NOMO-1 treated with dmso at 0.1 percent for 144 hours (cell line): ENCODE results near the gene EIF3L.
"Not testable (repeated sequence)": the region's sequence is repeated elsewhere in the genome, so short reads cannot be mapped to it uniquely, and the experiment has no call there.

ENCODE experiments used
- DNase-seq: peaks from one replicate; lab custom pipeline; 2025; ENCODE audit not compliant: unreplicated experiment; lab: John Stamatoyannopoulos, UW

Gene EIF3L

DNA sequence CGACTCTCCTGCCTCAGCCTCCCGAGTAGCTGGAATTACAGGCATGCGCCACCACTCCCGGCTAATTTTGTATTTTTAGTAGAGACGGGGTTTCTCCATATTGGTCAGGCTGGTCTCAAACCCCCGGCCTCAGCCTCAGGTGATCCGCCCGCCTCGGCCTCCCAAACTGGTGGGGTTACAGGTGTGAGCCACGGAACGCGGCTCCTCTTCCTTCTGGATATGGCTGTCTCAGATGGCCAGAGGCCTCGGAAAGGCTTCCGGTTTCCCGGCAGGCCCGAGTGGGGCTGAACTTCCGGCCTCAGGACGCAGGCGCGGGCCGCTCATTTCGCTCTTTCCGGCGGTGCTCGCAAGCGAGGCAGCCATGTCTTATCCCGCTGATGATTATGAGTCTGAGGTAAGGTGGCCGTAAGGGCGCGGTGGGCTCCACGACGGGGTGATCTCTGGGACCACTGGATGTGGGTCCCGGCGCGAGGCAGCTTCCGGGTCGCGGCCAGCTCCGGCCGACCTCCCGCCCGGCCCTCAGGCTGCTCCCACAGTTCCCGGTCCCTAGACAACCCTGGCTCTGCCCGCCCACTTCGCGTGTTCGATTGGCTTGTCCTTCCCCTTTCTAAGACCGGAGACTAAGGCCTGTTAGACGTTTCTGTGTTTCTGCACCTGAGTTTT lies at the start of gene EIF3L:
EIF3L (plus strand) TSS at position 331 of the 663 bp plus-strand sequence; CDS start at position 362, 31 bp downstream.
- peak; percentile 89 for DNase-seq

DNA sequence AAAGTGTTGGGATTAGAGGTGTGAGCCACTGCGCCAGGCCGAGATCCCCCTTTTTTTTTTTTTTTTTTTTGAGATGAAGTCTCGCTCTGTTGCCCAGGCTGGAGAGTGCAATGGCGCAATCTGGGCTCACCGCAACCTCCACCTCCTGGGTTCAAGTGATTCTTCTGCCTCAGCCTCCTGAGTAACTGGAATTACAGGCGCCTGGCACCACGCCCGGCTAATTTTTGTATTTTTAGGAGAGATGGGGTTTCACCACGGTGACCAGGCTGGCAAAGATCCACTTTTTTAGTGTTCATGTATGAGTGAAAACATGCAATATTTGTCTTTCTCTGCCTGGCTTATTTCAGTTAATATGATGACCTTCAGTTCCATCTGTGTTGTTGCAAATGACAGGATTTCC lies 49.2 kb upstream of the EIF3L start:
- DNase-seq = not testable (repeated sequence)

DNA sequence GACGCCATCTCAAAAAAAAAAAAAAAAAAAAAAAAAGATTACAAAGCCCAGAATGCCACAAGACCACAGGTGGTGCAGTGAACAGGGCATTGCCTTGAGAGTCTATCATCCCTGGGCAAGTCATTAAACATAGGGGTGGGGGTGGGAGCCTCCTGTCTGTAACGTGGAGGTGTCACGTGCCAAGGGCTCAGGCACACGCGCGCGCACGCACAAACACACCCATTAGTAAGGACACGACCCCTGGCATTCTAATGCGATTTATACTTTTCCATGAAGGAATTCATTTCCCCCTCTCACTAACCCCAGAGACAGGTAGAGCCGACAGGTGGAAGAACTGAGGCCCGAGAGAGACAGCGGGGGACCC lies 47.3 kb upstream of the EIF3L start:
- DNase-seq = no peak

DNA sequence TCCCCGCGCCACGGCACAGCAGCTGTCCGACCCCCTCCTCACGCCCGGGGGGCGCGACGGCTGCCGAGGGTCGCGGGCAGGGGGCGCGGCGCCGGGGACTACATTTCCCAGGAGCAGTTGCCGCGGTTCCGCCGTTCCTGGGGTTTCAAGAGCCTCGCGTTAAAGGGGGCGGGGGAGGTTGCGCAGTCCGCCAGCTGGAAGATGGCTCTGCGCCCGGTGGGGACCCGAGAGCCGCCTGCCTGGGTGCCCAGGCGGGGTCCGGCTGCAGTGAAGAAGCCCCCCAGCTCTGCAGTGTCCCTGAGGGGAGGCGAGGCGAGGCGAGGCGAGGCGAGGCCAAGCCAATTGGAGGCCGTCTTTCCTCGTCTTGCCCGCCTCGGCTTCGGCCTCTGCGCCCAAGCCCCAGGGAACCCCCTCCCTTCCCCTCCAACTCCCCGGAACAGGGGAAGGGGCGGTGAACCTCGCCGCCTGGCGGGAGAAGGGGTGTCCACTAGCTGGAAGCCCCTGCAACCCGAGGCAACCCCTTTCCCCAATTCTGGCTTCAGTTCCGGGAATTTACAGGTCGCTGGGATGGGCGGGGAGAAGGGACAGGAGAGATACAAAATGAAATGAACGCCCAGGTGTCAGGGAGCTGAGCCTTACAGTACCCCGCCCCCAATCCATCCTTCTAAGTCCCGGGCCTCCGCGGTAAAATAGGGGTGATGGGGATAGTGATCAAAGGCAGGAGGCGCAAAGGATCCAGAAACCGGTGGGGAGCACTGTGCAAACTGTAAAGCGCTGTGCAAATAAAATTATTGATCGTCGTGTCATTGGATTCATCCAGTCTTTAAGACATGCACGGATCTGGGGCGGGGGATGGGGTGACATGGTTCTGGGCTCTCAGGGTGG lies 46.7 kb upstream of the EIF3L start:
- DNase-seq = peak; percentile 37

DNA sequence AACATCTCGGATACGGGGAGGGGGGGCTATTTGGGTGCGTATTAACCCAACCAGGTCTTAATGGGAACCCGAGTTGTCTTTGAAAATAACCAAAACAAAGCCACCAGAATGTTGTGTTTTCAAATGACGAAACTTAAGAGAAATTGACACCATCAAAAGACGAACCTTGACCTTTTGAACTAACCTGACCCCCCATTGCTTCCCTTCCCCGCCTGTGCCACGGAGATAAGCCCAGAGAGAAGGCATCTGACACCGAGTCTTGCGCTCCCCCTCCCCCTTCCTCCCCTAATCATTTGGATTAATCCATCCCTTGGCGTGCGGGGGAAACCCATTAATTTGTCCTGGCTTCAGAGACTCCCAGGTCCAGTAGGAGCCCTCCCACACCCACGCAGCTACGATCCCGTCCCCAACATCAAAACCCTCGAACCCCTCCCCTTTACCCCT lies 46.0 kb upstream of the EIF3L start:
- DNase-seq = no peak

DNA sequence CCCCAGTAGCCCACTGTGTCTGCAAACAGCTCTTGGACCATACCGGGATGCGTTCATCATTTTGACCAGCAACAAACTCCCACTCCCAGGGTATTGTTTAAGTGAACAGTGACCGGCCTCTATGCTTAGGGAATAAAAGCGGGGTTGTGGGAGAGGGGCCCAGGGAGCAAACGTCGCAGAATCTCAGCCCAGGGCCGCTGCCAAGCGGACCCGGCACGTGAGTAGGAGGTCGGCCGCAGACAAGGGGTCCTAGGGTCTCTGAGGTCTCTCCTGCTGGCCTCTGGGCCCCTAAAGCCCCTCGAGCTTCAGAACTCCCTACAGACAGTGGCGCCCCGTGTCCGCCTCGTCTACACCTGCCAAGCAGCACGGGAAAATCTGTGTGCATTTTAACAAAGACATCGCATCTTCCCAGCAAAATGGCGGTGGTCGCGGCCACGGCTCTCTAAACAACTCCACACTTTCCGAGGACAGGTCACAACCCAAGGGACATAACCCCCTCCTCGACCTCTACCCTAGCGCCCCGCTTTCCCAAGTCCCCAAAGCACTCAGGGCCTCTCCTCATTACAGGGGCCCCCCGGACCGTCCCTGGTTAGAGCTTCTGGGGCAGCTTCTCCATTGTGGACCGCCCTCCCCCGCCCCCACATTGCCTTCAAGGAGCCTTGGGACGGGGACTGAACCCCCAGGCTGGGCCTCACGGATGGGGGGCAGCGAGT lies 45.4 kb upstream of the EIF3L start:
- no peak for DNase-seq

DNA sequence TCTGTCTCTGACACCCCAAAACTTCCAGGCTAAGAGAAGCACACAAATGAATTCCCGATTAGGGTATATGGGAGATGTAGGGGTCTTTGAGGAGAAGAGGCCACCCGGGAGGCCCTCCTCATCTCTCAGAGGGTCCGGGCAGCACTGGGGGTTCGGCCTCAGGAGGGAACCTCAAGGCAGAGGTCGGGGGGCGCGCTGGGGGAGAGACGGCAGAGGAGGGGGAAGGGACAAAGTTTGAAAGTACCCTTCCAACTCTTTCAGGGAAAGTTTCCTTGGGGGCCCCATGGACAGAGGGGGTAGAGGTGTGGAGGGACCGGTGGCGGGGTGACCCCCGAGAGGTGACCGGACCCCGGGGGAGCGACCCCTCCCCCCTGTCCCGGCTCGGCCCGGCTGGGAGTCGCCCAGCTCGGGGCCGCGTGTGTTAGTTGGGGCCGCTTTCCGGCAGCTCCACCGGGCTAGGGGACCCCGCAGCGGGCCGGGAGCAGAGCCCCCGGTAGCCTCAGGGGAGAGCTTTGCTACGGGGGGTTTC lies 44.8 kb upstream of the EIF3L start:
- DNase-seq = no peak

DNA sequence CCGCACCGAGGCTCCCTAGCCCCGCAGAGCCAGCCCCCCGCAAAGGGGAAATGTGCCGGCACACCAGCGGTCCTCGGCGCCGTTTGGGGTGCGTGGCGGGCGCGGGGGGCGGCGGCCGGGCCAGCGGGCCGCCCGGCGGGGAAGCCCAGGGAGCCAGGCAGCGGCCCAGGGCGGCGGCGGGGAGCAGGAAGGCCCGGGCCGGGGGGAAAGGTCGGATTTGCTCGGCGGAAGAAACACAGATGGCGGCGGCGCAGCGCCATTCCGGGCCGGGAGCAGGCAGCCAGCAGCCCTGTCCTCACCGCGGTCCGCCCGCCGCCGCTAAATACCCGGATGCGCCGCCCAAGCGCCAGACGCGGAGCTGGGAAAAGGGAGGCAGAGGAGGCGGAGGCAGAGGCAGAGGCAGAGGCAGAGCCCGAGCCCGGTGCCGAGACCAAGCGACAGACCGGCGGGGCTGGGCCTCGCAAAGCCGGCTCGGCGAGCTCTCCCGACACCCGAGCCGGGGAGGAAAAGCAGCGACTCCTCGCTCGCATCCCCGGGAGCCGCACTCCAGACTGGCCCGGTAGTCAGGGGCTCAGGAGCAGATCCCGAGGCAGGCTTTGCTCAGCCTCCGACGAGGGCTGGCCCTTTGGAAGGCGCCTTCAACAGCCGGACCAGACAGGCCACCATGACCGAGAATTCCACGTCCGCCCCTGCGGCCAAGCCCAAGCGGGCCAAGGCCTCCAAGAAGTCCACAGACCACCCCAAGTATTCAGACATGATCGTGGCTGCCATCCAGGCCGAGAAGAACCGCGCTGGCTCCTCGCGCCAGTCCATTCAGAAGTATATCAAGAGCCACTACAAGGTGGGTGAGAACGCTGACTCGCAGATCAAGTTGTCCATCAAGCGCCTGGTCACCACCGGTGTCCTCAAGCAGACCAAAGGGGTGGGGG lies 44.1 kb upstream of the EIF3L start:
- peak; percentile 57 for DNase-seq

DNA sequence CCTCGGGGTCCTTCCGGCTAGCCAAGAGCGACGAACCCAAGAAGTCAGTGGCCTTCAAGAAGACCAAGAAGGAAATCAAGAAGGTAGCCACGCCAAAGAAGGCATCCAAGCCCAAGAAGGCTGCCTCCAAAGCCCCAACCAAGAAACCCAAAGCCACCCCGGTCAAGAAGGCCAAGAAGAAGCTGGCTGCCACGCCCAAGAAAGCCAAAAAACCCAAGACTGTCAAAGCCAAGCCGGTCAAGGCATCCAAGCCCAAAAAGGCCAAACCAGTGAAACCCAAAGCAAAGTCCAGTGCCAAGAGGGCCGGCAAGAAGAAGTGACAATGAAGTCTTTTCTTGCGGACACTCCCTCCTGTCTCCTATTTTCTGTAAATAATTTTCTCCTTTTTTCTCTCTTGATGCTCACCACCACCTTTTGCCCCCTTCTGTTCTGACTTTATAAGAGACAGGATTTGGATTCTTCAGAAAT lies 43.4 kb upstream of the EIF3L start:
- DNase-seq = no peak

DNA sequence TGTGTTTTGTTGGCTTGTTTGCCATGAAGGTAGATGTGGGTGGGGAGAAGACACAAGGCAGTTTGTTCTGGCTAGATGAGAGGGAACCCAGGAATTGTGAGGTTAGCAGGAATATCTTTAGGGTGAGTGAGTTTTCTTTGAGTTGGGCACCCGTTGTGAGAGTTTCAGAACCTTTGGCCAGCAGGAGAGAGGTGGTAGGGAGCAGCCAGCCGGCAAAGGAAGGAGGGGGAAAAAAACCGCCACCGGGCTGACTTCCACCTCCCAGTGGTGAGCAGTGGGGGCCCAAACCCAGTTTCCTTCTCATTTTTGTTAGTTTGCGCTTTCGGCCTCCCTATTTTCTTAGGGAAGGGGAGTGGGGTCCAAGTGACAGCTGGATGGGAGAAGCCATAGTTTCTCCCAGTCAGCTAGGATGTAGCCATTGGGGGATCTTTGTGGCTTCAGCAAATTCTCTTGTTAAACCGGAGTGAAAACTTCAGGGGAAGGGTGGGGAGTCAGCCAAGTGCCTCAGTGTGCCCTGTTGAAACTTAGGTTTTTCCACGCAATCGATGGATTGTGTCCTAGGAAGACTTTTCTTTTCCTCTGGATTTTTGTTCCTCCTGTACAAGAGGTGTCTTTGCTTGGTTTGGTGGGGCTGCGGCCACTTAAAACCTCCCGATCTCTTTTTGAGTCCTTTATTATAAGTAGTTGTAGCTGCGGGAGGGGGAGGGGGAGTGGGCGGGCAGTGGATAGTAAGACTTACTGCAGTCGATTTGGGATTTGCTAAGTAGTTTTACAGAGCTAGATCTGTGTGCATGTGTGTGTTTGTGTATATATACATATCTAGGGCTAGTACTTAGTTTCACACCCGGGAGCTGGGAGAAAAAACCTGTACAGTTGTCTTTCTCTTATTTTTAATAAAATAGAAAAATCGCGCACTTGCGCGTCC lies 42.5 kb upstream of the EIF3L start:
- no peak for DNase-seq

DNA sequence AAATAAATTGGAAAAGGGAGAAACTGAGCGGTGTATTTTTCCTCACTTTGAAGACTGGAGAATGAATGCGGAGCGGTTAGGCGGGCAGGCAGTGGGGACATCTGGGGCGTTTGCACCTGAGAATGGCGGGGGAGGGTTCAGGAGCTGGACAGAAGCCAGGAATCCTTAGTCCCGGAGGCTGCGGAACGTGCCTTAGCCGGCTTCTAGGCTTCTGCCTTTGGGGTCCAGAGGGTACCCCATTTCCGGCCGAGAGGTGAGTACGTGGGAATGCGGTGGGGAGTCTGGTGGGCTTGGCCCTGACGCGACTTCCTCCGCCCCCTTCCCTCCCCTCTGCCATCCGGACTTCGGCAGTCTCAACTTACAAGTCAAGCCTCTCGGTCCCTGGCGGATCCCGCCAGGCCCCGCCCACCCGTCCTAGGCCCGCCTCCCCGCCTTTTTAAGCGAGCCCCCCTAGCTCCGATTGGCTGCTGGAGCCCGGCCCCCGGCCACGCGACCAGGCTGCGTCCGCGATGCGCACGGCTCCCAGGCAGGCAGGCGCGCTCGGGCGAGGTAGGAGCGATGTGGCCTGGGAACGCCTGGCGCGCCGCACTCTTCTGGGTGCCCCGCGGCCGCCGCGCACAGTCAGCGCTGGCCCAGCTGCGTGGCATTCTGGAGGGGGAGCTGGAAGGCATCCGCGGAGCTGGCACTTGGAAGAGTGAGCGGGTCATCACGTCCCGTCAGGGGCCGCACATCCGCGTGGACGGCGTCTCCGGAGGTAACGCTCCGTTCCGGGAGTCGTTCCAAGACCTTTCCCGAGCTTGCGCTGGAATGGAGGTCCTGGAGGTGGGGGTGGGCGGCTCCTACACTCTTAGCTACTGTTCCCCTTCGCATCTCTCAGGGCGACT lies 41.6 kb upstream of the EIF3L start, which contains the start of gene GCAT:
GCAT (plus strand) TSS at position 525 of the 884 bp plus-strand sequence; CDS start at position 559, 34 bp downstream.
- DNase-seq = peak; percentile 95

DNA sequence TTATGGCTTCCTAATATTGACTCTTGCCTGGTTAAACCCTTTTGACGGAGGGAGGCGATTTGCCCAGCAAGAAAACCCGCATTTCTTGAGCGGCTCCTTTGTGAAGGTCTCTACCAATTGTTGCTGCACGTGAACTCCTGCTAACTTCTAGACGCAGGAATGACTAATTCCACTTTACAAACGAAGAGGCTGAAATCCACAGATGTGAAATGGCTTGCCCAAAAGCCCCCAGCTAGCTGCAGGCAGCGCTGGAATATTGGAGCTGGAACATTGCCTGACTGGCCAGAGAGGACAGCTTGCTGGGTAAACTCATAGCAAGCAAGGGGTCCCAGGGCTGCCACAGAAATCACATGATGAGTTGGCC lies 40.9 kb upstream of the EIF3L start:
- no peak for DNase-seq

DNA sequence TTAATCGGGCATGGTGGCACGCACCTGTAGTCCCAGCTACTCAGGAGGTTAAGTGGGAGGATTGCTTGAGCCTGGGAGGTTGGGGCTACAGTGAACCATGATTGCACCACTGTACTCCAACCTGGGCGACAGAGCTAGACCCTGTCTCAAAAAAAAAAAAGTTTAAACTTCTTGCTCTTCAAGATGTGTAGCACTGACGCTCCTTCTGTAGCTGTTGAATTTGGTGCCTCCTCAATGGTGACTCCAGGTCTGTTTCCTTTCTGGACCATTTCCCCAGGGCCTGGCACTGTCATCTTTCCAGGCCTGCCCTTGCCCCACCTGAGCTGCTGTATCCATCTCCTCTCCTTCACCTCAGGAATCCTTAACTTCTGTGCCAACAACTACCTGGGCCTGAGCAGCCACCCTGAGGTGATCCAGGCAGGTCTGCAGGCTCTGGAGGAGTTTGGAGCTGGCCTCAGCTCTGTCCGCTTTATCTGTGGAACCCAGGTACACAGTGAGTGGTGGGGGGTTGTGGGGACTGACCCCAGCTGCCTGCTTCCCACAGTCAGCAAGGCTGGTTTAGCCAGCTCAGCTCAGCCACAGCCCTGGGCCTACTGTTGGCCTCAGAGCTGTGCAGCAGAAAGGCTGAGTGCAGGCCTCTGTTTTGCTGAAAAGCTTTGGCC lies 39.4 kb upstream of the EIF3L start:
- DNase-seq = no peak

DNA sequence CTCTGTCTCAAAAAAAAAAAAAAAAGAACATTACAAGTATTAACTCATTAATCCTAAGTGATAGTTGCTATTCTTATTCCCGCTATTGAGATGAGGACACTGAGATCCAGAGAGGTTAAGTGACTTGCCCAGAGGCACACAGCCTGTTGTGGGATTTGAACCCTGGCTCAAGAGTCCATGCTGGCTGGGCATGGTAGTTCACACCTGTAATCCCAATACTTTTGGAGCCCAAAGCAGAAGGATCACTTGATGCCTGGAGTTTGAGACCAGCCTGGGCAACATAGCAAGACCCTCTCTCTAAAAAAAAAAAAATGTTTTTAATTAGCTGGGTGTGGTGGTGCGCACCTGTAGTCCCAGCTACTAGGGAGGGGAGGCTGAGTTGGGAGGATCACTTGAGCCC lies 37.4 kb upstream of the EIF3L start:
- no peak for DNase-seq

DNA sequence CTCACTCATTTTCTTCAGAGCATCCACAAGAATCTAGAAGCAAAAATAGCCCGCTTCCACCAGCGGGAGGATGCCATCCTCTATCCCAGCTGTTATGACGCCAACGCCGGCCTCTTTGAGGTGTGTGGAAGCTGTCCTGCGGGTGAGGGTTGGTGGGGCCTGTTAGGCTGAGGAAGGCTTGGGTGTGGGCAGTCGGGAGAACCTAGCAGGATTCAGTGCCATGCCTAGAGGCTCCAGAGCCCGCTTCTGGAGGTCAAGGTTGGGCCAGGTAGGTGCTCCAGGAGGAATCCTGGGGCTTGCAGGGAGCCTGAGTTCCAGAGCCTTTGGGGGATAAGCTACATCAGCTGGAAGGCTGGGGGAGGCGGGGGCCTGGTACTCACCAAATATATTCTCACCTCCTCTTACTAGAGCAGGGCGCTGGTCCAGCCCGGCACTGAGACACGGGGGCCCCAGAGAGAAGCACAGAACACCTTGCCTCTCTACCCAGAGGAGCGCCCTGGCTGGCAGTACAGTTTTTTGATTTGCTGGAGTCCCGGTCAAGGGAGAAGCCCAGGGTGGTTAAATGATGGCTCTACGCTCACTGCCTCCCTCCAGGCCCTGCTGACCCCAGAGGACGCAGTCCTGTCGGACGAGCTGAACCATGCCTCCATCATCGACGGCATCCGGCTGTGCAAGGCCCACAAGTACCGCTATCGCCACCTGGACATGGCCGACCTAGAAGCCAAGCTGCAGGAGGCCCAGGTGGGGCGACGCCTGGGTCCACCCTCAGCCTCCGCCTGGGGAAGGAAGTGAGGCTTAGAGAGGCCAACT lies 36.1 kb upstream of the EIF3L start:
- DNase-seq = no peak

DNA sequence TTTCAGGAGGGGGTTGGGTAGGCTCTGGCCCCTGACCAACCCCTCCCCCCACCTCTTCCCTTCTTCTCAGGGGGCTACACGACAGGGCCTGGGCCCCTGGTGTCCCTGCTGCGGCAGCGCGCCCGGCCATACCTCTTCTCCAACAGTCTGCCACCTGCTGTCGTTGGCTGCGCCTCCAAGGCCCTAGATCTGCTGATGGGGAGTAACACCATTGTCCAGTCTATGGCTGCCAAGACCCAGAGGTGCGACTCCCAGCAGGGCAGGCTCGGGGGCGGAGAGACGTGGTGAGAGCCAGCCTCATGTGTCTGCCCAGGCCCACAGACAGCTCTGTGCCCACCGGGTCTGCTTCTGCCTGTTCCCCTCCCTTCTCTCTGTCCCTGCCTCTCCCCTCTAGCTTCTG lies 33.6 kb upstream of the EIF3L start:
- no peak for DNase-seq
